Ectodermal cell (in vitro differentiated cells): ENCODE measurements around the gene DZIP1L.
A peak's percentile ranks its signal among the peaks of the same experiment; 100 is the strongest.
"Not testable (repeated sequence)": the region's sequence is repeated elsewhere in the genome, so short reads cannot be mapped to it uniquely, and the experiment has no call there.

ENCODE experiments used
- H3K27ac ChIP-seq: 2 replicates; pipeline ENCODE4 v1.7.0; 2013; ENCODE audit warnings: mild to moderate bottlenecking, low read depth, low read length; ENCODE audit not compliant: insufficient read depth, poor library complexity, severe bottlenecking
- H3K27me3 ChIP-seq: 2 replicates; pipeline ENCODE4 v1.7.0; 2013; ENCODE audit warnings: mild to moderate bottlenecking, low read length; ENCODE audit not compliant: insufficient read depth, control insufficient read depth, poor library complexity, severe bottlenecking
- H3K36me3 ChIP-seq: one replicate; pipeline ENCODE4 v1.7.0; 2013; ENCODE audit warnings: low read length; ENCODE audit not compliant: control insufficient read depth, insufficient read depth
- H3K4me1 ChIP-seq: one replicate; pipeline ENCODE4 v1.7.0; 2013; ENCODE audit warnings: low read length; ENCODE audit not compliant: control insufficient read depth, insufficient read depth
- H3K4me3 ChIP-seq: 2 replicates; pipeline ENCODE4 v1.7.0; 2013; ENCODE audit warnings: low read depth, low read length, control low read depth; ENCODE audit not compliant: insufficient read depth
- H3K9me3 ChIP-seq: 2 replicates; pipeline ENCODE4 v1.7.0; 2013; ENCODE audit warnings: mild to moderate bottlenecking, low read length, moderate library complexity; ENCODE audit not compliant: control insufficient read depth
- WGBS, 2 experiments: methylation state at CpG; one replicate each; pipeline ENCODE4 v1.1.7; 2013; ENCODE audit warnings: missing lambda C conversion rate in 2 of 2; 5-methylcytosine and 5-hydroxymethylcytosine counted together

DZIP1L gene

DNA sequence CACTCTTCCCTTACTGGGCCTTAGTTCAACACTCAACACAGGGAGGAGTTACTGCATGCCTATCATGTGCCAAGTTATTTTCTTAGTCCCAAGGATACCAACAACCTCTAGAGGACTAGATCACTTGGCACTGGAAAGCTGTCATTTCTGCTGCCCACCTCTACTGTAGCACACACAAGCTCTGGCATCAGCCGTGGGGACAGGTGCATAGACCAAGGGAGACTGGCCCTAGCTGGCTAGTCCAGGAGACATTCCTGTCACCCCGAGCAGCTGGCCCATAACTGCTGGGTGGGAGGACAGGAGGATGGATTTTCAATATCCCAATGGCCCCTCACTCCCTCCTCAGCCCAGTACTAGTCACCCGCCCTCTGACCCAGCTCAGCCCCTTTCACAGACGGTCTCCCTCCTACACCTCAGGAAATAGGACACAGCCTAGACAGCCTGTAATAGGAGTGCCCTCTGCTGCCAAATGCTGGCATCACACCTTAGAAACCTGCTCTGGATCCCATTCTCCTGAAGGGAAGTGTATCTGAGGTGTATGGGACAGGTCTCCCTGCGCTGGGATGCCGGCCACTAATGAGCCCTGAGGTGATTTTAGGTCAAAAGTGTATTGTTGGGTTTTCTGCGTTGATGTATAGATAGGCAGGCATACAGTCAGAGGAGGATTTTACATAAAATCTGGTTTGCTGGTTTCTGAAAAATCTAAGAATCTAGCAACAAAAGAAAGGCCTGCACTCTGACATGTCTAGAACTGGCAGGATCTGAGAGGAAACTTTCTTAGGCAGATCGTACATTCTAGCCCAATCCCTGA is 3.4 kb upstream of the DZIP1L start:
- Histone ChIP-seq H3K36me3 (no peaks in the 10 kb centered on the region), H3K27me3 (no peaks in the 10 kb centered on the region), H3K4me3 (no peak overlapping the region), H3K4me1 (peaks cover 8% of the 10 kb centered on the region), H3K9me3 (no peaks in the 10 kb centered on the region), H3K27ac (no peak overlapping the region)
- WGBS, 2 experiments: 49 to 51% methylated on average over 8 of the region's 8 CpGs

DNA sequence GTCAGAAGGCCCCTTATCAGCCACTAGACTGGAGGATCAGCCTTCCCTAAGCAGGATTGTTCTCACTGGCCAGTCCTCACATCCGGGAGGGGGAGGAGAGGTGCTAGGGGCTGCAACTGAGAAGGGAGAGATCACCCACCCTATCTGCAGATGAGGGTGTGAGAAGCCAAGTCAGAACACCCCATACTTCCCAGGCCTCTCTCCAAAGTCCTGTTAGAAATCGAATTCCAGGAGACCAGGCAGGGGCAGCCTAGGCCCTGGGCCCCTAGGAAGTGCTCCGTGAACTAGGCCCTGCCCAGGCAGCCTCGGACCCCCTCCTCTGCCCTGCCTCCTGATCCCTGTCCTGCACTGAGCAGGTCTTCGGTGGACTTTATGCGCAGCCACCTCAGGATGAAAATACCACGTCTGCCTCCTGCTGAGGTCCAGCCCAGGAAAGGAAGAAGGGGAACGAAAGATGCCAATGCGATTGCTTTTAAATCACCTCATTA is 933 bp downstream of the DZIP1L start:
- H3K4me3 ChIP-seq: peak overlapping the region; percentile 90
- no peaks in the 10 kb centered on the region for H3K36me3 ChIP-seq
- no peaks in the 10 kb centered on the region for H3K9me3 ChIP-seq
- no peaks in the 10 kb centered on the region for H3K27me3 ChIP-seq
- H3K4me1 ChIP-seq: peaks cover 17% of the 10 kb centered on the region
- WGBS, 2 experiments: 3 to 5% methylated on average over 9 of the region's 9 CpGs
- no peak overlapping the region for H3K27ac ChIP-seq

DNA sequence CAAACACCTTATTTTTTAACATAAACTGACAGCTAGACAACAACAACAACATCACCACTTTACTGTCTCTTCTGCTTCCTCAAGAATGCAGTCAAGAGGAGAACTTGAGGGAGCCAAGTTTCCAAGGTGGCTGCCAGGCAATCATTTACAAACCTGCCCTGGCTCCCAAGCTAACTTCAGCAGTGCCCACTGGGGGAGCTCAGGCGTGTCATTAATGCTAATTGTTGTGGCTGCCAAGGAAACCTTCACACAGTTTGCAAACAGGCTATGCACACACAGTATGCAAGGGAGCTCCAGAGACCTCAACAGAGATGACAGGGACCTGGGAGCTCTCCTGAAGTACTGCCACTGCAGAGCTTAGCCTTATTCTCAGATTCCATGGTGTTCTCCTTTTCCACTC is 2.1 kb downstream of the DZIP1L start:
- WGBS, 2 experiments: 31 to 47% methylated on average over 1 of the region's 1 CpG
- no peaks in the 10 kb centered on the region for H3K9me3 ChIP-seq
- H3K36me3 ChIP-seq: no peaks in the 10 kb centered on the region
- no peaks in the 10 kb centered on the region for H3K27me3 ChIP-seq
- H3K27ac ChIP-seq: no peak overlapping the region
- peak overlapping the region; percentile 2 for H3K4me3 ChIP-seq
- H3K4me1 ChIP-seq: peaks cover 17% of the 10 kb centered on the region

DNA sequence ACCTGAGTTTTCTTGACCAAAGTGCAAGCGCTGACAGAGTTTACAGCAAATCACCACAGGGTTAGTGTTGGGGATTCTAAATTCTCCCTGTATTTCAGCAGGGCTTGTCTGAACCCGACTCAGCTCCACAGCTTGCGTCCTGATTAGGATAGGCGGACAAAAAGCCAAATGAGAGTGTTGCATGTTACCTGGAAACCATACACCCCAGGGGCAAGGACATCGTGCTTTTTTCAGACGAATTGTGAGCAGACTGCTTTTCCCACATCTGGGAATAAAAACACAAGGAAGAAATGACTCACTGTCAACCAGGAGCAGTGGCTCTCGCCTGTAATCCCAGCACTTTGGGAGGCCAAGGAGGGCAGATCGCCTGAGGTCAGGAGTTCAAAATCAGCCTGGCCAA is 3.0 kb downstream of the DZIP1L start:
- Histone ChIP-seq H3K4me3 (no peak overlapping the region), H3K9me3 (no peaks in the 10 kb centered on the region), H3K4me1 (peaks cover 17% of the 10 kb centered on the region), H3K27ac (no peak overlapping the region), H3K36me3 (no peaks in the 10 kb centered on the region), H3K27me3 (no peaks in the 10 kb centered on the region)
- WGBS, 2 experiments: 92 to 94% methylated on average over 8 of the region's 8 CpGs

DNA sequence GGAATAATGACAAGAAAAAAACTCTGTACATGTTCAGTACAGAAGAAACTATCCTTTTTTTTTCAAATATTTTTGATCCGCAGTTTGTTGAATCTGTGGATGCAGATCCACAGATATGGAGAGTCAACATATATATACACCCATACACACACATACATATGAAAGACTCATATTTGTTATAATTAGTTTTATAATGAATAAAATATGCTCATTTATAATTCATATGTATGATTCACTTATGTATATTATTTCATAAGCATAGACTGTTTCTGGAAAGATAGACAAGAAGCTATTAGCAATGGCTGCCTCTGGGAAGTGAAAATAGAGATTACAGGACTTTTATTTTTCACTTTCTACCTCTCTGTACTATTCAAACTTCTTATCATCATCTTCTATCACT is 9.8 kb downstream of the DZIP1L start:
- H3K4me3 ChIP-seq: no peak overlapping the region
- H3K36me3 ChIP-seq: peaks cover 3% of the 10 kb centered on the region
- 90% methylated on average over 1 of the region's 1 CpG; no CpG with 5 or more reads in 1 of the 2 experiments for WGBS, 2 experiments
- no peaks in the 10 kb centered on the region for H3K27me3 ChIP-seq
- no peaks in the 10 kb centered on the region for H3K9me3 ChIP-seq
- H3K27ac ChIP-seq: no peak overlapping the region
- H3K4me1 ChIP-seq: no peaks in the 10 kb centered on the region

DNA sequence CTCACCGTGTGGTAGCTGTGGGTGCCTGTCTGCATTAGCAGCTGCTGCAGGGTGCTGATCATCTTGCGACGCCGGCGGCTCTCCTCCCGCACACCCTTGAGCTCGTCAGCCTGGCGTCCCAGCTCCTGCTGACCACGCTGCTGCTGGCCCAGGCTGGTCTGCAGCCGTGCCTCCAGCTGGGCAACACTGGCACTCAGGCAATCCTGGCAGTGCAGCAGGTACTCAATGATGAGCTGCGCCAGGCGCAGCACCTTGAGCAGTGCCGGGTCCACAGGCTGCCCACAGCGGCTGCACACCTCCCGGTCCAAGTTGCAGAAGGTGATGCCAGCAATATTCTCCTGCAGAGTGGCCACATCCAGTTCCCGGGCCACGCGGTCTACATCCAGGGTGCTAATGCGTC is 11.9 kb downstream of the DZIP1L start:
- H3K27ac ChIP-seq: no peak overlapping the region
- H3K27me3 ChIP-seq: no peaks in the 10 kb centered on the region
- H3K36me3 ChIP-seq: peaks cover 6% of the 10 kb centered on the region
- H3K4me1 ChIP-seq: no peaks in the 10 kb centered on the region
- WGBS, 2 experiments: 96 to 97% methylated on average over 19 of the region's 19 CpGs
- H3K4me3 ChIP-seq: no peak overlapping the region
- no peaks in the 10 kb centered on the region for H3K9me3 ChIP-seq

DNA sequence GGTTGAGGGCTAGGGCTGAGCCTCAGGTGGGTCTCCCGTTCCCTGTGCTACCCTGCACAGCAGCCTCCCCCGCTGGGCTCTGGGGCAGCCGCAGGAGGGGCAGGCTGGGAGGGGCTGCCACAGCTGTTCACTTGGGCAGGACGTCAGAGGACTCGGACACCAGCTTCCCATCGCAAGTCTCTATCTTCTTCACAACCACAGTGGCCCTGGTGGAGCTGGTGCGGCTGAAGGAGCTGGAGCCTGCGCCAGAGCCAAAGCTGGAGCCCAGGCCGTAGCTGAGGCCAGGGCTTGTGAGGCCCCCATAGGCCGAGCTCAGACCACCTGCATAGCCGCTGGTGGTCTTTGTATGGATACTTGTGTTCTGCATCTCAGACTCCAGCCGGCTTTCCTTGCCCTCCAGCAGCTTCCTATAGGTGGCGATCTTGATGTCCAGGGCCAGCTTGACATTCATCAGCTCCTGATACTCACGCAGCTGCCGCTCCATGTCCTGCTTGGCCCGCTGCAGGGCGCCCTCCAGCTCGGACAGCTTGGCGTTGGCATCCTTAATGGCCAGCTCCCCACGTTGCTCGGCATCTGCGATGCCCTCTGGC is 14.0 kb downstream of the DZIP1L start:
- 86% methylated on average over 22 of the region's 22 CpGs for WGBS, 2 experiments
- H3K9me3 ChIP-seq, H3K4me3 ChIP-seq, H3K4me1 ChIP-seq, H3K27me3 ChIP-seq, H3K27ac ChIP-seq, H3K36me3 ChIP-seq: not testable (repeated sequence)

DNA sequence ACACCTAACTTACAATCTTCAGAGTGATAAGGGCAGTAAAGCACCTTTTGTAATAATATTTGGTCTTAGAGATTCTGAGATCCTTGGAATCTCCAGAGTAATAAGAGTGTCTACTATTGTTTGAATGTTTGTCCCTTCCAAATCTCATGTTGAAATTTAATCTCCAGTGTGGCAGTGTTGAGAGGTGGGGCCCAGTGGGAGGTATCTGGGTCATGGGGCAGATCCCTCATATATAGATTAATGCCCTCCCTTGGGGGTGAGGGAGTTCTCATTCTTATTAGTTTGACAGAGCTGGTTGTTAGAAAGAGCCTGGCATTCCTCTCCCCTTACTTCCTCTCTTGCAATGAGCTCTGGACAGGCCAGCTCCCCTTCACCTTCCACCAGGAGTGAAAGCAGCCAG is 16.0 kb downstream of the DZIP1L start:
- Histone ChIP-seq H3K27ac (no peak overlapping the region), H3K4me3 (no peak overlapping the region), H3K9me3 (no peaks in the 10 kb centered on the region), H3K36me3 (peaks cover 10% of the 10 kb centered on the region), H3K27me3 (no peaks in the 10 kb centered on the region), H3K4me1 (no peaks in the 10 kb centered on the region)

DNA sequence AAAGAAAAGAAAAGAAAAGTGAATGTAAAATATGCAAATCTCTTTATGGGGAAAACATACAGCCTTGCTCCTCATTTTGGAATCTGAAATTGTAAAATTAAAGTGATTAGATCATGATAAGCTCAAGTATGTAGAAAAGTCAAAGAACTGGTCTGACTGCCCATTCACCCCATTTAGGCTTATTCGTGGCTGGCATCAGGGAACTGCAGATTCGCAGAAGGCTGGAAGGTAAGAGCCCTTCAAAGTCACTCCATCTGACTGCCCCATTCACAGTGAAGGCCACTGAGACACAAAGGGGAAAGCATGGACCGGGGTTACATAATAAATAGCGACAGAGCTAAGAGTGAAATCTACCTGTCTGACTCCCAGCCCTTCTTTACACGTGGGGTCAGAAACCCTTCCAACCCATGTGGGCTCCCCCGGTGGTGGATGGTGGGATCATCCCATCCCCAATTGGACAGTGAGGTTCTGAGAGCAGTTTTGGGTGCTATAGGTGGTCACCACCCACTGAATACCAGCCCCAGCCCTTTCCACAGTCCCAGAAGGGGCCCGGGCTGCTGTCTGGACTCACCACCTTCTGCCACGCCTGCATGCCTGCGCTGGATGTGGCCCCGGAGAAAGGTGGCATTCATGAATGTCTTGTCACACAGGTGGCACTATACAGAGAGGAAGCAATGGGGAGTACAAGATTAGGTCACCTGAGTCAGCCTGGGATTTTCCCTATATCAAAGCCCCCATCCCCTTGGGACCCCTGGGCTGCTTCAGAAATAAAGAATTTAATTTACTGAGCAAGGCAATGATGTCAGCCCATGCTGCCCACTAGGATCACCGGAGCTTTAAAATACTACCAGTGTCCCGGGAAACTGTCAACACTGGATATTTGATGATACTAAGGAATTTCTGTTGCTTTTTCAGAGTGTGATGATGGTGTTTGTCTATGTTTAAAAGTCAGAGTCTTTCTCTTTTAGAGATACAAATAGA is 17.9 kb downstream of the DZIP1L start:
- Histone ChIP-seq H3K27ac (no peak overlapping the region), H3K9me3 (no peaks in the 10 kb centered on the region), H3K36me3 (peaks cover 12% of the 10 kb centered on the region), H3K4me1 (no peaks in the 10 kb centered on the region), H3K4me3 (no peak overlapping the region), H3K27me3 (no peaks in the 10 kb centered on the region)
- WGBS, 2 experiments: 85 to 86% methylated on average over 12 of the region's 12 CpGs

DNA sequence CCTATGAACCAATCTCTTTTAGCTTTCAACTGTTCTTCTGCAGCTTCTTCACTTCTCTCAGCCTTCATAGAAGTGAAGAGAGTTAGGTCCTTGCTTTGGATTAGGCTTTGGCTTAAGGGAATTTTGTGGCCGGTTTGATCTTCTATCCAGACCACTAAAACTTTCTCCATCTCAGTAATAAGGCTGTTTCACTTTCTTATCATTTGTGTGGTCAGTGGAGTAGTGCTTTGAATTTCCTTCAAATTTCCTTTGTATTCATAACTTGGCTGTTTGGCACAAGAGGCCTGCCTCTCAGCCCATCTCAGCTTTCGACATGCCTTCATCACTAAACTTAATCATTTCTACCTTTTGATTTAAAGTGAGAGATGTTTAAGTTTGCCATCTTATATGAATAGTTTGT is 21.7 kb downstream of the DZIP1L start:
- no CpG with 5 or more reads among the region's 2 CpGs for WGBS, 2 experiments
- Histone ChIP-seq H3K27ac (no peak overlapping the region), H3K9me3 (no peaks in the 10 kb centered on the region), H3K4me3 (no peak overlapping the region), H3K36me3 (peaks cover 7% of the 10 kb centered on the region), H3K4me1 (no peaks in the 10 kb centered on the region), H3K27me3 (no peaks in the 10 kb centered on the region)
